A204.1 (cell line): Measurements from ENCODE around the gene HIF1AN.

Experiments
- FAIRE-seq: peaks from 2 replicates; lab custom pipeline; 2012; peaks lifted over from hg19 to GRCh38; lab: Jason Lieb, UNC

The HIF1AN gene

DNA sequence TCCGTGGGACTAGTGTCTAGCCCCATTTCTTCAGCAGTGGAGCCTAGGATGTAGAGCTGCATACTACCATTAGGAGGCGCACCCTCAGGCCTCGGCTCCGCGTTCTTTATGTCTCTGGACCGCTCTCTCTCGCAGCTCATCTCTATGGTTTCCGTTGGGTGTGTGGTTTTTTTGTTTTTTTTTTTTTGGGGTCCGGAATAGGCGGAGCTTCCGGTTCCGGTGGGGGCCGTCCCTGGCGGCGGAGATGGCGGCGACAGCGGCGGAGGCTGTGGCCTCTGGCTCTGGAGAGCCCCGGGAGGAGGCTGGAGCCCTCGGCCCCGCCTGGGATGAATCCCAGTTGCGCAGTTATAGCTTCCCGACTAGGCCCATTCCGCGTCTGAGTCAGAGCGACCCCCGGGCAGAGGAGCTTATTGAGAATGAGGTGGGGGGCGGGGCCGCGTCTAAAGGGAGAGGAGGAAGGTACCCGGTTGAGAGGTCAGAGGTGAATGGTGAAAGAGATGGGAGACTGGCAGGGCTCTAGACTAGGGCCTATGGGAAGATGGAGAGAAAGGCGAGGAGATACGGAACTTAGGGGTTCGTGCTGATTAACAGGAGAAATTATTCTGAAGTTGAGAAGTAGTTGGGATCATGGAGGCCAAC is at the start of gene HIF1AN:
TSS of gene HIF1AN (plus strand) at position 229 of the 639 bp plus-strand sequence. CDS start at position 245, 16 bp downstream.
- peak; percentile 96 for FAIRE-seq

DNA sequence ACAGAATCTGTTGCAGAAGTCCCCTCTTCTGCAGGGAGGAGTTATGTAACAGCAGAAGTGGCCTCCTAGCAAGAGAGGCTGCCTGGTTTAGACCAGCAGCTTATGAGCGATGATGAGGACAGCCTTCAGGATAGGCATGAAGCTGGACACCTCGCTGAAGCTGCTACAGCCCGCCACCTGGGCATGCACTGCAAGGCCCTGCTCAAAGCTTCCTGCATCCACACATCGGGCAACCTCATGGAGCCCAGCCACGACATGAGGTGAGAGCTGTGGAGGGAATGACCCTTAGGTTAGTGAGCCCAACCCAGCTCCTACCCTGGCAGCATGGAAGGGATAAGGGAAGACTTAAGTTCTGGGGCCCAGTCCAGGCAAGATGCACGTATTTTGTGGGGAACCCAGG is 48.2 kb upstream of the HIF1AN start:
- FAIRE-seq: no peak

DNA sequence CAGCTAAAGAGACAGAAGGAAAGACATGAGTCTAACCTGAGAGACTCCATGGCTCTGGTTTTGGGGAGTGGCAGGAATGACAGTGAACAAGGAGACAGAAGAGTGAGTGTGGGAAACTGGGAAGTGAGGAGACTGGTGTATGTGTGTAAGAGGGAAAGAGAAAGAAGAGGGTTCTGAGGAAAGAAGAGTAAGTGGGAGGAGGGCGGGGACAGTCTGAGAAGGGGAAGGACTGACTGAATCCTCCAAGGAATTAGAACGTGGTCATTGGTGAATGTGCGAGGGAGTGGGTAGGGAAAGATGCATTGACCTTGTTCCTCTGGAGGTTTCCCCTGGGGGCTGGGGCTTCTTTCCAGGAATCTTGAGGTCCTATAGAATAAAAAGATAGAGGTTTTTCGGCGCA is 46.3 kb upstream of the HIF1AN start:
- no peak for FAIRE-seq

DNA sequence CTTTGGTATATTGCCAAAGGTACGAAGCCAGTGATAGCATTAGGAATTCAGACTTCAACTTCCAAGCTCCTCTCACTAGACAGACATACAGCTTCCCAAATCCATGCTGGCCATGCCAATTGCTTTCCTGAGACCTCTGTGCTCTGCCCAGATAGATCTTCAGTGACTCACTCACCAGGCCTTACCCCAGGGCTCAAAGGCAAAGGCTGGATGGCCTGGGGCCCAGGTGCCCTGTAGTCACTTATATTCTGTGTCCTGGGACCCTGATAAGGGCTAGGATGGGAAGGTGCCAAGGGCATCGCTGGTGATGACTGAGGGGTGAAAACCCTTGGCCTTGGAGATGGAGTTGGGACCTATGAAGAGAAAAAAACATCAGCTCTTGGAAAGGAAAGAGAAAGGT is 45.2 kb upstream of the HIF1AN start:
- no peak for FAIRE-seq

DNA sequence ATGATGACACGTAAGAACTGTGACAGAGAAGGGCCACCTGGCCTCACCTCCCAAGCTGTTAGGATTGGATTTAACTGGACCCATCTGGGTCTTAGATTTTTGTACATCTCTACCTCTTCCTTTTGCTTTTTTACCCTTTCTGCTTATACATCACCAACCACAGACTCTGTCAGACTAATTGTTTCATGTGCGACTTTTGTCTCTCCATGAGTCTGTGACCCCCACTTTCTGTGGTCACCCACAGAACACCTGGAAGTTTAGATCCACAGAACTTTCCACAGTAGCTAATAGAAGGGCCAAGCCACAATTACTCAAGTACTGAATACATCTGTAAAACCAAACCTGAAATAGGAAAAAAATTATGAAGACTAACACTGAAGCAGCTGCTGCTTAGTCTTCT is 39.2 kb upstream of the HIF1AN start:
- no peak for FAIRE-seq

DNA sequence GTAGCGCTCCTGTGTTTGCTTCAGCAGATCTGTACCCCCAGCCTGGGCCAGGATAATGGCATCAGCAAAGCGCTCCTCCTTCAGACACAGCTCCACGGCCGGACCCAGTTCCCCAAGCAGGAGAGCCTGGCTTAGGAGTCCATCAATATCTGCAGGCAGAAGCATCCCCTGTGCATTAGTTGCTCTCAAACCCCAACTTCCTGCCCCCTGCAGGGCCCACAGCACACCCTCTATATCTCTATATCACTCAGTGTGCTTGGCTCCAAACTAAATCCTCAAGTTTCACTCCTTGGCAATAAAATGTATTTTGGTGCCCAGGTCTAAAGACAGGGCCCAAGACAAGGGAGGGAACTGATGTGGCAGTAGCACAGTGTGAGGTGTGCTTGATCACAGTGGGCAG is 37.7 kb upstream of the HIF1AN start:
- no peak for FAIRE-seq

DNA sequence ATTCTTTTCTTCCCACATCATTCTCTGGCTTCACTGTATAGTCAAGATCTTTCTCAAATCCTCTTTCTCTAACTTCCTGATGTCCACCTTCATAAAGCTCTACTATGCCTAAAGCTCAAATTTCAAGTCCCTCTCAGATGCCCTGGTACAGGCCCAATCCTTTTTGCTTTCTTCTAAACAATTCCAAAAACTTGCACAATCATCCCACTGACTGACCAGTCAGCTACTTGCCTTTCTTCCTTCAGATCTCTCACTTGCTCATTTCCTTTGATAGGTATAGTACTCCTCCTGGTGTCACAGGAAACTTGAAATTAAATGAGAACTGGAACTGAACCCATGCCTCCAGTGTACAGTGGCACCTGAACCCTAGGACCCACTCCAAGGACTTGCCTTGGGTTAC is 34.3 kb upstream of the HIF1AN start:
- FAIRE-seq: no peak

DNA sequence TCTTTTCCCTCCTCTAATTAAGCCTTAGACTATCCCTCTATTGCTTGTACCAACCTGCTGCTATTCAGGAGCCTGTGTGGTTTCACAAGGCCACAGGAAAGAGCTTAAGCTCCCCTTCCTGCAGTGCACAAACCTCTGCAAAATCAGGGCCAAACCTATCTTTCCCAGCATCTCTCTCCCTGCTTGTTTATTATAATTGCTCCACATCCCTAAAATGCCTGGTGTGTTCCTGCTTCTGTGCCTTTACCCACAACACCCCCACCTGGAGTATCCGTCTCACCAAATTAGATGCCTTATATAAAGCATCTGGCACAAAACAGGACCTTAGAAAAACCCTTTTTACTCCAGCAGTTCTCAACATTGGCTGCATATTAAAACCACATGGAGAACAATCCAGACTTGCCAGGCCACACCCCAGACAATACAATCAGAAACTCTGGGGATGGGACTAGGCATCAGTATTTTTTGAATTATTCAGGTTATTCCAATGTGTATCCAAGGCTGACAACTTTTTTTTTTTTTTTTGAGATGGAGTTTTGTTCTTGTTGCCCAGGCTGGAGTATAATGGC is 32.7 kb upstream of the HIF1AN start:
- FAIRE-seq: no peak

DNA sequence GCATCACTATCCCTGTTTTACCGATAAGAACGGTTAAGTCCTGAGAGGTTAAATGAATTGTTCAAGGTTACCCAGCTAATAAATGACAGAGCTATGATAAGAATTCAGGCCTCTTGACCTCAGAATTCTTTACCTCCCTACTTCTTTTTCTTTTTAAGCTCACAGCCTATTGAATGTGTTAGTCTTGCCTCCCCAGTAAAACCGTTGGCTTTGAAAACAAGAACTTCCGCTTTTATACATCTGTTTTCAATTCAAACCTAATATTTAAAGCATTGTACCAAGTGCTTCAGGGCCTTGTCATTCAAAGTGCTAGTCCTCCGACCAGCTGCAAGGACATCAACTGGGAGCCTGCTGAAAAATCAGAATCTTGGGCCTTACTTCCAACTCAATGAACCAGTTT is 31.6 kb upstream of the HIF1AN start:
- no peak for FAIRE-seq

DNA sequence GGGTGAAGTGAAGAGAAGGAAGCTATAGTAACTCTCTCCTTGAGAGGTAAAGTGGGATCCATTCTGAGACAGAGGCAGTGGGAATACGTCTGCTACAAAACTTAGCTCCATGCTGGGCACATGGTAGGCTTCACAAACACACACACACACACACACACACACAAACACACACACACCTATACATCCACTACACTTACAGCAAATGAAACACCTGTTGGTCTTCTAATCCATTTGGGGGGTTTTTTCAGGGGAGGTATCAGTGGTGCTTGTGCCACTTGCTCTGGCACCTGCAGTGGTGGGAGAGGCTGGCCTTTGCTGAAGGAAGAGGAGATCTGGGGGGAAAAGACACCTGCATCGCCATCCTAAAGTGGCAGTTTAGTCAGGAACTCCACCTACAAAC is 30.6 kb upstream of the HIF1AN start:
- FAIRE-seq: no peak

DNA sequence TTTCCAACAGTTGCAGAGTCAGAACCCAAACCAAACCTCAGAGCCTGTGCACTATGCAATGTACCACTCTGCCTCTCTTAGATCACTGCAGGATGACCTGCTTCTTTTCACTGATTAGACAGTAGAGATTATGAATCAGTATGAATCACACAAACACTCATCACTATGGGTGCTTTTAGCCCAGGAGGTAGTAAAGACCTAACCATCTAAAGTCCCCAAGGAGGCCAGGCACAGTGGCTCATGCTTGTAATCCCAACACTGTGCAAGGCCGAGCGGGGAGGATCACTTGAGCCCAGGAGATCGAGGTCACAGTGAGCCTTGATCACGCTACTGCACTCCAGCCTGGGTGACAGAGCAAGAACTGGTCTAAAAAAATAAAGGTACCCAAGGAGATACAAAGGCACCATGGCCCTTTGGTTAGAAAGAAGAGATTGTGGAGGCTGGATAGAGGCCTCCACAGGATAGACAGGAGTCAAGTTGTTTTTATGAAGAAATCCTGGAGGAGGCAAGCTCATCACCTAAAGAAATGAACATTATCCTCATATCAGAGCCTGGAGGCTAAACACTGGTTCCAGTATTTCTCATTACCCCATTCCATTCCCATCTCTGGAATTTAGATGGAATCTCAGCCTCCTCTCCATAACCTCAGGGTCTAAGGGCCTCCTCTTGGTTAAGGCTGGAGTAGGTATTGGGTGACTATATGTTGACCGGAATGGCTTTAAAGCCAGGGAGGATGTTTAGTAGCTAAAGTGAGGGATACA is 29.0 kb upstream of the HIF1AN start:
- no peak for FAIRE-seq

DNA sequence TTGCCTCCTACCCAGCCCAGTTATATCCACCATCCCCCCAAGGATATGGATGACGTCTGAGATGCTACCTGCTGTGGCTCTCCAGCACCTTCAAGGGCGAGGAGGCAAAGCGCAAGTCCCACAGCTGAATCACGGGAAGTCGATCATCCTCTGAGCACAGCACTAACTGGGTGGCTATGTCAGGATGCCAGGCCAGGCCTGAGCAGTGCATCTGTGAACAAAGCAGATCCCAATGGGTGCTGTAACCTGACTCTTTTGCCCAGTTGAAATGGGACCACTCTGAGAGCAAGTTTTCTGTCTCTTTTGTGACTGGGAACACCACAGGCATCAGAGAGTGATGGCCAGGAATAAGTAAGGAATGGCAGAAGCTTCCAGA is 28.4 kb upstream of the HIF1AN start:
- no peak for FAIRE-seq

DNA sequence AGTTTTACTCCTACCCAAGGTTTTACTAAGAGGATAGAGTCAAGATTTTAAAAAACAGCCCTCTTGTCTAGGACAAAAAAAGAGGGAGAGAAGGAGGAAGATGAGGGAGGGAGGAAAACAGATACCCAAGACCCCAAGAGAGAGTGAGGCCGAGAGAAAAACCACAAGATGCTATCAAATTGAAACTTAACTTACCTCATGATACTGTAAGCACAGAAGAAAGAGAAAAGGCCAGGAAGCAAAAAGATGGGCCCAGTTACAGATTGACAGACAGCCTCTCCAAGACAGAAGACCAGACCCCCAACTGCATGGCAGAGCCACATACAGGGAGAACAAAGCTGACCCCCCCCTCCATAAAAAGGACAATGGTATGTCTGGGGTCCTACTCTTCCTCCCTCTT is 27.5 kb upstream of the HIF1AN start:
- FAIRE-seq: no peak

DNA sequence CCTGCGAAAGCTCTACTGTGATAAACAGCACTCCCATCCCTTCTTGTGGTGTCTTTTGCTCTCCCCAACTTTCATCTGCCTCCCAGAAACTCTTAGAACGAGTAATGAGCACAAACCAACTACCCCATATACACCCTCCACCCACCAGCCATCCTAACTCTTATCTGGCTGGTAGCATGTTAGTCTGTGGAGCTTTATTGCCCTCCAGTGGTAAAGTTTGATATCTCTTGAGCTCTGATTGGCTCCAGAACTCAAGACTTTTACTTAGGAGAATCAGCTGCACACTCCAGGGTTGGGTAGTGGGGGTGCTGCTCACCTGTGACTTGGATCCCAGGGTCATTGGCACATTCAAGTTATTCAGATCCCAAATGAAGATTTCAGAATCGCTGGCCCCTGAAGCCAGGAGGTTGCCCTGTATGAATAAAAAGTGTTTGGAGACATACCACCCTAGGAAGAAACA is 27.0 kb upstream of the HIF1AN start:
- peak; percentile 90 for FAIRE-seq

DNA sequence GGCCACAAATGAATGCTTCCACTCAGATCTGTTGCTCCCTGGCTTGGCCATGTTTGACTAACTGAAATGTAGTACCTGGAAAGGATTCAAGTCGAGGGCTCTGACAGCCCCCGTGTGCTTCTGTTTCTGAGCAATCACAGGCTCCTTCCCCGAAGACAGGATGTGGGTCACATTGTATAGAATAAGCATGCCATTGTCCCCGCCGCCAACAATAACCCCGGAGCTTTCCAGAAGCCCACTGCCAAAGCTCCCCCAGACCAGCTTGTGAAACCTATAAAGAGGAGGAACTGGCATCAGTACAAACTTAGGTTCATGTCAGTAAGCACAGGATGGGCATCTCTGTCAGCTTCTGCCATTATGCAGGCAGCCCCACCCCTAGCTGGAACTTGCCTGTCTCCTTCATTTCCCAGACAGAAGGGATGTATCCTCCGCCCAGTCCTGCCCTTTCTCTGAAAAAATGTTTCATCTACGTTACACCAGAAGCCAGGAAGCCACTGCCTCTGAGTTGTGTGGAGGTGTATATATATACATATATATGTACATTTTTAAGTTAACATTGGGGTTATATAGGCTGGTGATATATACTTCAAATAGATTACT is 26.4 kb upstream of the HIF1AN start:
- FAIRE-seq: no peak

DNA sequence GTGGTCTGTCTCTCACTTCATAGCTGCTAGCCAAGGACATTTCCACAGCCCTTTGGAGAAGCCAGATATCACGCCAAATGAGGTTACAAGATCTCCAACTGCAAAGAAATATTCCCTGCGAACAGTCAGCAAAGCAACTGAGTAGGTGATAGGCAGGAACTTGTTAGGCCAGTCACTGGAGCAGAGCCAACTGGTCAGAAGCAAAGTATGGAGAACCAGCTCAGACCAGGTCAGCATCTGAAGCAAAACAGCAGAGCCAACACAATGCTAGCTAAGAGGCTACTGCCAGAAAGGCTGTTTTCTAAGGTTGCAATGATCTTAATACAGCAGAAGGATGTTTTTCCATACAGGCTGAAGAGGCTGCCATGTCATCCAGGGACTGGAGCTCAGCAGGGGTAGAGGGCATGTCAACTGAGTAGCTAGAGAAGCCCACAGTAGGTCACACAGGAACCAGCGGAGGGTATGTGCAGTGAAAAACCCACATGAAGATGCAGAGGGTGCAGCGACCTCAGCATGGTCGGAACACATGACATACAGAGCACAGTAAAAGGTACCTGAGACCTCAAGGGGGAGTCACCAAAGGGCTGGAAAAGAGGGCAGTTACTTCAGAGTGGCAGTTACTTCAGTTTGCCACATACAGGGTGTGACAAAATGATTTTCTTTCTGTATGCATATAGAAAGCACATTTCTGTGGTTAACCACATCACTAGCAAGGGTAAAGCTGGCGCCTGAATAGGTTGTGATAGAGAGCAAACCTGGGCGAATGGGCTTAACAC is 25.0 kb upstream of the HIF1AN start:
- no peak for FAIRE-seq

DNA sequence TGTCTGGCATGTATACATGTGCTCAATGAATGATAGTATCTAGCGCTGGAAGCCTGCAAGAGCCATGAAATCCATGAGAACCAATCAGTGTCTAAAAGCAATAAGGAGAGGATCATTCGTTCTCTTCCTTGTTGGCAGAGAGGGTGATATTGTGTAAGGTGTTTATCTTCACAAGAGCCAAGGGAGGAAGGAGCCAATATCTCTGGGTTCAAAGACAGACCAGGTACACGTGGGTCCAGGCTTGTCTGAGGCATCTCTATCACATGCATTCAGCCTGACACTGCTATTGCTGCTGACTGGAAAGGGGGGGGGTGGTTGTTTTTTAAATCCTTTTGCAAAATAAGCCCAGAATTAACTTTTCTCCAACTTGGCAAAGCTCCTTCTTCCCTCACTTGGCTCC is 20.1 kb upstream of the HIF1AN start:
- no peak for FAIRE-seq

DNA sequence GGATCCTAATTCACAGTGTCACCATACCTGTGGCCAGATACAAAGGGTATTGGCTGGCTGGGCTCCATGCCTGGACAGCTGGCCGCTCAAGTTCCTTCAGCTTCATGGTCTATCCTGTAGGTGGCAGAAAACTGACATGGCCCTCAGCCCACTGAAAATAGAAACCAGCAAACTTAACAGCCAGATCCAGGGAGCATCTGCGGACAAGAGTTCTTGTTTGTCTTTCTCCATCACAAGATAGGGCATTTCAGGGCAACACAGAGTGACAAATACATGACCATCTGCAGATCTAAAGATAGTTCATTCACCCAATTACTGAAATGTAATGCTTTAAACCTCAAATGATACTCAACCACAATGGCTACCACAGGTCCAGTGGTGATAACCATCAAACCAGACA is 18.9 kb upstream of the HIF1AN start:
- no peak for FAIRE-seq

DNA sequence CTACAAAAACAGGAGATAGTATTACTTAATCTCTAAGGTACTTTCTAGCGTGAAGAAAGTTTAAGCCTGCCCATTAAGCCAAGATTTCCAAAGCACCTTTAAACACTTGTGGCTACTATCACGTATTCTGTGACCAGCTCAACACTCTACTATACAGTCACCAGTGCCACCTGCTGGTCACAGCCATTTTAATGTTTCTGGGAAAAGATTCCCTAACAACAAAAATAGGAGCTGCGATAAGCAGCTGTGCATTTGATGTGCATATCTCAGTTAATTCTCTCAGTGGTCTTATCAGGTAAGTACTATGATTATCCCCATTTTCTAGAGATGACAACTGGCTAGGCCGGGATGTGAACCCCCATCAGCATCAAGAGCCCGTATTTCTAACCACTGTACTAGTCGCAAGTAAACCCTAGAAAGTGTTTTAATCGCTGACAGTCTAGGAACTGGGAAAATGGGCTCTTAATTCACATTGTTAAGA is 16.9 kb upstream of the HIF1AN start:
- FAIRE-seq: peak; percentile 92

DNA sequence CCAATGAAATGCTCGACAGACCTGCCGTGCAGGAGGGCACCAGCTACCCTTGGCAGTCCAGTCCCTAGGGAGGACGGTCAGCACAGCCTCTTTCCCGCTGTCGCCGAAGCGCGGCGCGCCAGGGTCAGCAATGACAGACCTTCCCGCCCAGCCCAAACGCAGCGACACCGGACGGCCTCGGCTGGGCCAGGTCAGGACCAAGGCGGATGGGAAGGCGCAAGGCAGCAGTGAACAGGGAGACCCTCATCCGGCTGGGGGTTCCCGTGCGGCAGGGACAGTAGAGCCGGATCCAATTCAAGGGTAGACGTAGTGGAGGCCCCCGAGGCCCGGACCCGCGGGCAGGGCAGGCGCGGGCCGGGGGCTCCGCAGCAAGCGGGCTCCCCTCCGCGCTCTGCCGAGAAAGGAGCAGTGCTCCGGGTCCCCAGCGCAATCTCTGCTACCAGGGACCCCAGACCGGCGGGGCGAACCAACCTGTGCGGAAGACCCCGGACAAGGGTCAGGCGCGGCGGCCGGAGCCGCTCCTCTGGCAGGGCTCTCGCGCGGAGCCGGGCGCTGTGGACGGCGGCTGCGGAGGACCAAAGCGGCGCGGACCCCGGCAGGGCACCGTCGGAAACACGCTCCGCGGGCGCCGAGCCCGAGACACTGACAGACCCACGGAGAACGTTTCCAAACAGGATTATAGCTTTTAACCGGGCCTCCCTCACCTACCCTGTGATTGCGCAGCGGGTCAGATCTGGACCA is 16.3 kb upstream of the HIF1AN start, which contains the start of gene SEC31B:
TSS of gene SEC31B (minus strand) at position 551 of the 741 bp plus-strand sequence. CDS start 2,909 bp downstream, outside the sequence.
- FAIRE-seq: no peak

DNA sequence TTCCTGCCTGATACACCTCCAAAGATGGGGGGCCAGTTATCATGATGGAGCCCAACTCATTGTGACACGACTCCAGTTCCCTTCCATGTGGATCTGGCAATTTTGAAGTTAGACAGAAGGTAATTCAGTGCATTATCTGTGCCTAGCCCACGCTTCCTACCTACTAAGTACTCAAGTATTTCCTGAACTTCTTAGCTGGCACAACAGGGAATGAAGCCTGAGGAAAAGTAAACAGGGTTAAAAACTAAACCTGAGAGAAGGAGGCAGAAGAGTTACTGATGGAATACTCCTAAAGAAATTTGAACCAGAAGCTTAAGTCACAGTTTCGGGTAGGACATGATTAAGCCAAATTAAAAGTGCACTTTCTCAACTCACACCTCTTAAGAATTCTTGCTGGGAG is 14.9 kb upstream of the HIF1AN start:
- no peak for FAIRE-seq
